BLaER1 treated with 17β-estradiol and CSF1 and Interleukin-3, amounts not matched to agents 10 nM and 100 nM (cell line): ENCODE data around the gene CCDC187.
A peak's percentile ranks its signal among the peaks of the same experiment; 100 is the strongest.

Source experiments
- H3K27ac ChIP-seq, 11 experiments: shearing (Covaris generic); formaldehyde crosslinking; 2 replicates each; pipeline ENCODE4 v1.8.1; 2022
- H3K27me3 ChIP-seq, 11 experiments: shearing (Covaris generic); formaldehyde crosslinking; 2 replicates each; pipeline ENCODE4 v1.8.1; 2022
- H3K36me3 ChIP-seq, 11 experiments: shearing (Covaris generic); formaldehyde crosslinking; 2 replicates each; pipeline ENCODE4 v1.8.1; 2022
- H3K4me1 ChIP-seq, 10 experiments: shearing (Covaris generic); formaldehyde crosslinking; 2 replicates each; pipeline ENCODE4 v1.8.1; 2022
- H3K4me2 ChIP-seq, 11 experiments: shearing (Covaris generic); formaldehyde crosslinking; 2 replicates each; pipeline ENCODE4 v1.8.1; 2022
- H3K4me3 ChIP-seq, 10 experiments: shearing (Covaris generic); formaldehyde crosslinking; 2 replicates each; pipeline ENCODE4 v1.8.1; 2022
- H3K9ac ChIP-seq, 11 experiments: shearing (Covaris generic); formaldehyde crosslinking; 2 replicates each; pipeline ENCODE4 v1.8.1; 2022
- H3K9me3 ChIP-seq, 11 experiments: shearing (Covaris generic); formaldehyde crosslinking; replicated peaks in 1 of 11; 2 replicates each; pipeline ENCODE4 v1.8.1; 2022
- H4K20me1 ChIP-seq, 11 experiments: shearing (Covaris generic); formaldehyde crosslinking; 2 replicates each; pipeline ENCODE4 v1.8.1; 2022
- Cebpa-rat ChIP-seq, 11 experiments: shearing (Covaris generic); IDR thresholded peaks; 2 replicates each; pipeline ENCODE4 v1.8.1; 2022

CCDC187 gene

DNA sequence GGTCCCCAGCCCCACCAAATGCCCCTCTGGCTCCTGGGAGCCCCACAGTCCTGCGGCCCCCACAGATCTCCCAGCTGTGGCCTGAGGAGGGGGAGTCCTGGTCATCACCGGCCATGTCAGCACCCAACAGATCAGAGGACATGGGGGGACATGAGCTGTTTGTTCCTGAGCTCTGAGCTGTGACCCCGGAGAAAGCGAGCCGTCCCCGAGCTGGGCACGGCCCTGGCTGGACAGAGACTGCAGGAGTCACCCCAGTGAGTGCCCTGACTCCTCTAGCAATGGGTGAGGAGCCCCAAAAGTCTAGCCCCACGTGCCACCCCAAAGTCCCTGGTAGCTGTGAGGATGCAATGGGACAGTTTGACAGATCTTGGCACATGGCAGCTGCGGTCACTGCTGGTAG lies 25.7 kb downstream of the CCDC187 start:
- H3K36me3 ChIP-seq, result no peaks in the 10 kb centered on the region
- H3K4me3 ChIP-seq, result no peak overlapping the region
- H3K27ac ChIP-seq, result no peak overlapping the region
- TF ChIP-seq Cebpa-rat (IDR thresholded peaks at IDR 0.05), result no peak
- H3K27me3 ChIP-seq, result peaks cover 0 to 12% (median 0%) of the 10 kb centered on the region in 11 experiments; a peak in 5 of 22 replicates
- H3K9ac ChIP-seq, result no peak overlapping the region
- H3K9me3 ChIP-seq, result no peaks in the 10 kb centered on the region
- H3K4me2 ChIP-seq, result no peak overlapping the region
- peaks cover 15 to 40% (median 30%) of the 10 kb centered on the region in 10 experiments for H3K4me1 ChIP-seq
- H4K20me1 ChIP-seq, result peaks cover 0 to 32% (median 0%) of the 10 kb centered on the region in 11 experiments; a peak in 4 of 22 replicates

DNA sequence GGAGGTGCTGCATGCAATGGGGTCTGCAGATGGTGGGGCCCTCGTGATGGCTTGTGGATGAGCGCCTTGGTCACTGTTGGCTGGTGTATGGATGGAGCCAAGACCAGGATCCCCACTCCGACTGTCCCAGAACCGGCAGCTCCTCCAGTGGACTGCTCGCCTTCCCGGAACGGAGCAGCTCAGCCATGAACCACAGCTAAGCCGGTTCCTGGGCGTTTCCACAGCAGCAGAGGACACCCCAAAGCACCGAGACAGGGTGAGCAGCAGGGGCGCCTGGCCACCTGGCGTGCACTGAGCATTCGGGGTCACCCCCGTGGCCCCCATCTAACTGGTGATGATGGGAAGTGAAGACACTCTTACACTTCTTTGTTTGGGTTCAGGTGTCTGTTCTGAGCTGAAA lies 26.1 kb downstream of the CCDC187 start:
- H3K9me3 ChIP-seq, result no peaks in the 10 kb centered on the region
- no peak overlapping the region for H3K9ac ChIP-seq
- no peaks in the 10 kb centered on the region for H3K36me3 ChIP-seq
- H3K27ac ChIP-seq, result no peak overlapping the region
- no peak for TF ChIP-seq Cebpa-rat (IDR thresholded peaks at IDR 0.05)
- H3K4me1 ChIP-seq, result peaks cover 10 to 35% (median 25%) of the 10 kb centered on the region in 10 experiments
- H4K20me1 ChIP-seq, result peaks cover 0 to 32% (median 0%) of the 10 kb centered on the region in 11 experiments; a peak in 2 of 22 replicates
- peaks cover 0 to 8% (median 0%) of the 10 kb centered on the region in 11 experiments; a peak in 5 of 22 replicates for H3K27me3 ChIP-seq
- no peak overlapping the region for H3K4me3 ChIP-seq
- no peak overlapping the region for H3K4me2 ChIP-seq

DNA sequence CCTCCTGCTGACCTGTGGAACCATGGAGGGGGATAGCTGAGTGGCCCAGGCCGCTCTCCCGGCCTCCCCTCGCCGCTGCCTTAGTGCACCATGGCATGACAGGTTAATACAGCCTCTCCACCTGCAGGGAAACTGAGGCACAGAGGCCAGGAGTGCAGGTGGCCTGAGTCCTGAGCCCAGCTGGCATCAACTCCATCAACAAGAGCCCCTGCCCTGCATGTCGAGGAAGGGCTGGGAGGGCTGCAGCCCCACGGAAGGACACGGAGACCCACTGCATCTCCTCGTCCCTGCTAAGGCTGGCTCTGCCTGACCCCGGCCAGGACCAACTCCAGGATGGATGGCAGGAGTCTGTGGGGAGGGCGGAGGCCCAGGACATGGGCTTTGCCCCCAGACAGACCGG lies 27.2 kb downstream of the CCDC187 start:
- no peaks in the 10 kb centered on the region for H3K36me3 ChIP-seq
- H3K4me2 ChIP-seq, result peak overlapping the region in 2 of 11 experiments; percentile 7 to 8; a peak in 3 of 22 replicates
- H3K27me3 ChIP-seq, result peaks cover 0 to 4% (median 0%) of the 10 kb centered on the region in 11 experiments; a peak in 1 of 22 replicates
- no peak for TF ChIP-seq Cebpa-rat (IDR thresholded peaks at IDR 0.05)
- H3K27ac ChIP-seq, result no peak overlapping the region
- H3K4me3 ChIP-seq, result no peak overlapping the region
- H3K9ac ChIP-seq, result no peak overlapping the region
- H4K20me1 ChIP-seq, result peaks cover 0 to 24% (median 0%) of the 10 kb centered on the region in 11 experiments; a peak in 2 of 22 replicates
- peaks cover 0 to 25% (median 15%) of the 10 kb centered on the region in 10 experiments; a peak in 19 of 20 replicates for H3K4me1 ChIP-seq
- H3K9me3 ChIP-seq, result no peaks in the 10 kb centered on the region

DNA sequence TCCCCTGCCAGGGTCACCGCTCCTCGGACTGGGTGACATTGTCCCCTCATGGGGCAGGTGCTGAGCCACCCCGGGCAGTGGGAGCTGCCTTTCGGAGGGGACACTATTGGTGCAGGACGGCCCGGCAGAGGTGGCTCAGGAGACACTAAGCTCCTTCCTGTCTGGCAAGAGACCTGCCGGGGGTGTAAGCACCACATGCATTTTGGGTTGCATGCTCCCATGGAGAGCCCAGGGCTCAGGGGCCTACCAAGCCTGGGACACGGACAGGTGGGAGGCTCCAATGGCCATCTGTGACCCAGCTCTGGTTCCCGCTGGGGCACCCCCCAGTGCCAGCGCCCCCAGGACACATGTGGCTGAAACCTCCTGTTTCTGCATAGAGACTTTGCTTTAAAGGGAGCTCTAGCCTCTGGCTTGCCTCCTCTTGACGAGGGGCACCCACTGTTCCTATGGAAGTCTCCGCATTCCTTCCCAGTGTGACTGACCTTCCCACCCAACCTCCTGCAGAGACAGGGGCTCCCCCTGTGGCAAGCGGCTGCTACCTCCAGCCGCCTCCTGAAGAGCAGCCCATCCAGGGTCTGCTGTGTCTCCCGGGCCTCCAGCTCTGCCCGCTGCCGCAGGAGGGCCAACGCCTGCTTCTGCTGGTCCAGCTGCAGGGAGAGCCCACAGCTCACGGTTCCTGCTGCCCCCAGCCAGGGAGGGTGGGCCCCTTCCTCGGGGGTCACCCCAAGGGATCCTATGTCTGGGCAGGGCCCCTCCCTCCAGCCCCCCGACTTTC lies 28.1 kb downstream of the CCDC187 start:
- TF ChIP-seq Cebpa-rat (IDR thresholded peaks at IDR 0.05), result no peak
- Histone ChIP-seq H3K27me3 (peaks cover 0 to 4% (median 0%) of the 10 kb centered on the region in 11 experiments; a peak in 1 of 22 replicates), H4K20me1 (peaks cover 0 to 19% (median 0%) of the 10 kb centered on the region in 11 experiments; a peak in 2 of 22 replicates), H3K9me3 (no peaks in the 10 kb centered on the region), H3K9ac (no peak overlapping the region), H3K36me3 (no peaks in the 10 kb centered on the region), H3K4me3 (no peak overlapping the region), H3K4me1 (peaks cover under 1 to 16% (median 6%) of the 10 kb centered on the region in 10 experiments; a peak in 17 of 20 replicates), H3K27ac (no peak overlapping the region), H3K4me2 (peak overlapping the region in 2 of 11 experiments; percentile 4 to 7; a peak in 2 of 22 replicates)

DNA sequence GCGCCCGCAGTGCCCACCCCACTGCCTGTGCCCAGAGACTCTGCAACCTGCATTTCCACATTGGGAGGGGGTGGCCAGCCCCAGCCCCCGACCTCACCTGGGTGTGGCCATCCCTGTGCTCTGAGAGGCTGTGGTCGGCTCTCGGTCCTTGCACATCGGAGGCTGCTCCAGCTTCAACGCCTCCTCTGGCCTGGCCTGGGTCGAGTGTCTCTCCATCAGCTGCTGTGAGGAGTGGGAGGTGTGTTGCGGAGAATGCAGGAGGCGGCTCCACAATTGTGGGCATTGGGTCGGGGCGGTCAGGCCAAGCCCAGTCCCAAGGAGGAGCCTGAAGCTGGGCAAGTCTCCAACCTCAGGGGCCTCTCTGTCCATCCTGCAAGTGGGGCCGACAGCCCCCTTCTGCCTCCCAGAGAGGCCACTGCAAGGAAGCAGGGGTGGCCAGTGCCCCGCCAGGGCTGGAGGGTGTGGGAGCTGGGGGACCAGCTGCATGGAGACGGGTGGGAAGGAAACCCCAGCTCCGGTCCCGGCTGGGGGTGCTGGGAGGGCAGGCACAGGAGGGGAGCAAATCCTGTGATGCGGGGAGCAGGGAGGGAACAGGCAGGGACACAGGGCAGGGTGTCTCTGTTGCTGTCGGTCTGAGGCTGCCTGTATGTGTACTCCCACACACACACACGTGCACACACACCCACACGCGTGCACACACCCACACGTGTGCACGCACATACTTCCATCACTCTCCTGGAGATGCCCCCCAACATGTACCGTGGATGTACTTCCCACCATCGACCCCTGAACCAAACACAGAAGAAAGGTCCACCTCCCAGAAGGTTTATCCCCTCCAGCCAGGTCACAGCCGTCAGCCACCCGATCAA lies 28.9 kb downstream of the CCDC187 start:
- no peaks in the 10 kb centered on the region for H3K36me3 ChIP-seq
- no peak overlapping the region for H3K9ac ChIP-seq
- H3K4me1 ChIP-seq, result peaks cover 0 to 12% (median 6%) of the 10 kb centered on the region in 10 experiments; a peak in 12 of 20 replicates
- H3K9me3 ChIP-seq, result no peaks in the 10 kb centered on the region
- no peak overlapping the region for H3K4me2 ChIP-seq
- H3K27me3 ChIP-seq, result peaks cover 0 to 4% (median 0%) of the 10 kb centered on the region in 11 experiments; a peak in 1 of 22 replicates
- peaks cover 0 to 19% (median 0%) of the 10 kb centered on the region in 11 experiments; a peak in 2 of 22 replicates for H4K20me1 ChIP-seq
- no peak overlapping the region for H3K4me3 ChIP-seq
- H3K27ac ChIP-seq, result no peak overlapping the region
- no peak for TF ChIP-seq Cebpa-rat (IDR thresholded peaks at IDR 0.05)

DNA sequence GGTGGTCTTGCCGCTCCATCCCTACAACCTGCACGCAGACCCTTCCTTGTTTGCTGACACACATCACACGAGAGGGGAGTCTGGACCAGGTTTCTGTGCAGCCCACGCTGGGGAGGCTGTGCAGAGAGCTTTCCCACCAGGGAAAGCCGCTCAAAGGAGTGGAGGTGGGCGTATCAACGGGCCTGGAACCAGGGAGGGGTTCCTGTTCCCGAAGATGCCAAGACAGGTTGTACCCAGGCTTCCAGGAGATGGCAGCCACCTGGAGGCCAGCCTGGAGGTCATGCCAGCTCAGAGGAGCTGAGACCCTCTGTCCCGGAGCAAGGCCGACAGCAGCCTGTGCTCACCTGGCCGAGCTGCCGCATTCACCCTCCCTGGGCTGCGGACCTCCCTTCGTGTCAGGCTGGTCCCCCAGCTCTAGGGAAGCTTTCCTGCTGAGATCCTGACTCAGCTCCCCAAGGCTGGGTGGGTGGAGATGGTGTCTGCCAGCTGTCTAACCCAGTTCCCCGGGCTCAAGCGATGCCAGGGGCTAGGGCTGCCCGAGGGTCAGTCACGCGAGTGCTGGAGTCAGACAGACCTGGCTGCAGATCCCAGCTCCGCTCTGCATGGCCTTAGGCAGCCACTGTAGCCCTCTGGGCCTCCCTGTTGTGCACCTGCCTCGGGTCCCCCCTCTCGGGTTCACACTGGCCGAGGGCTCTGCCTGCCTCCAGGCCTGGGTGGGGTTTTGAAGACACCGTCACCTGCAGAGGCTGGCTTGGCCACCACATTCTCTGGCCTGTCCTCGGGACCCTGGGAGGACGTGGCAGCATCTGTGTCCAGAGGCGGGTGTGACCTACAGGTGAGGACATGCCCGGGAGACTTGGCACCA lies 29.7 kb downstream of the CCDC187 start:
- Histone ChIP-seq H3K9ac (no peak overlapping the region), H3K27me3 (peaks cover 0 to 4% (median 0%) of the 10 kb centered on the region in 11 experiments; a peak in 1 of 22 replicates), H3K4me3 (no peak overlapping the region), H4K20me1 (peaks cover 0 to 19% (median 0%) of the 10 kb centered on the region in 11 experiments; a peak in 2 of 22 replicates), H3K27ac (no peak overlapping the region), H3K9me3 (no peaks in the 10 kb centered on the region), H3K36me3 (no peaks in the 10 kb centered on the region), H3K4me1 (peaks cover 0 to 19% (median 8%) of the 10 kb centered on the region in 10 experiments; a peak in 11 of 20 replicates), H3K4me2 (no peak overlapping the region)
- no peak for TF ChIP-seq Cebpa-rat (IDR thresholded peaks at IDR 0.05)

DNA sequence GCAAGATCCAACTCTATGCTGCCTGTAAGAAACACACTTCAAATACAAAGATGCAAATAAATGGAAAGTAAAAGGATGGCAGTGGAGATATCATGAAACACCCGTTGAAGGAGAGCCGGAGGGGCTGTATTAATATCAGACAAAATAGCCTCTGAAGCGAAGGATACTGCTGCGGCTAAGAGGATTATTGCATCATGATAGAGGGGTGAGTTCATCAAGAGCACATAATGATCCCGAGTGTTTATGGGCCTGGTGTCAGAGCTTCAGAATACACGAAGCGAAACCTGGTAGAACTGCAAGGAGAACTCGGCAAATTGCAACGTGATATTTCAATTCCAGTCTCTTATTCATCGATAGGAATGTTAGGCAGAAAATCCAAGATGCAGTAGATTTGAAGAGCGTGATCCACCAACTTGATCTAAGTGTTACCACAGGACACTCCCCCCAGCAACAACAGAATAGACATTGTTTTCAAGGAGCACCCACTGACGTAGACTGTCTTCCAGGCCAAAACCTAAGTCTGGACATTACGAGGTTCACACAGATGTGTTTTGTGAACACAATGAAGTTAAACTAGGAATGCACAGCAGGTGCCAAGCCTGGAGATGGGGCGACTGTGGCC lies 30.5 kb downstream of the CCDC187 start:
- H3K4me1 ChIP-seq, result peaks cover 2 to 26% (median 9%) of the 10 kb centered on the region in 10 experiments
- peak in 1 of 11 experiments; percentile 44; a peak in 1 of 22 replicates for TF ChIP-seq Cebpa-rat (IDR thresholded peaks at IDR 0.05)
- H3K27ac ChIP-seq, result no peak overlapping the region
- H3K4me3 ChIP-seq, result no peak overlapping the region
- H3K36me3 ChIP-seq, result no peaks in the 10 kb centered on the region
- H4K20me1 ChIP-seq, result peaks cover 0 to 19% (median 0%) of the 10 kb centered on the region in 11 experiments; a peak in 2 of 22 replicates
- H3K4me2 ChIP-seq, result no peak overlapping the region
- no peak overlapping the region for H3K9ac ChIP-seq
- H3K27me3 ChIP-seq, result peaks cover 0 to 4% (median 0%) of the 10 kb centered on the region in 11 experiments; a peak in 1 of 22 replicates
- H3K9me3 ChIP-seq, result no peaks in the 10 kb centered on the region
